ENCODE data around the gene TMEM168.

DNA sequence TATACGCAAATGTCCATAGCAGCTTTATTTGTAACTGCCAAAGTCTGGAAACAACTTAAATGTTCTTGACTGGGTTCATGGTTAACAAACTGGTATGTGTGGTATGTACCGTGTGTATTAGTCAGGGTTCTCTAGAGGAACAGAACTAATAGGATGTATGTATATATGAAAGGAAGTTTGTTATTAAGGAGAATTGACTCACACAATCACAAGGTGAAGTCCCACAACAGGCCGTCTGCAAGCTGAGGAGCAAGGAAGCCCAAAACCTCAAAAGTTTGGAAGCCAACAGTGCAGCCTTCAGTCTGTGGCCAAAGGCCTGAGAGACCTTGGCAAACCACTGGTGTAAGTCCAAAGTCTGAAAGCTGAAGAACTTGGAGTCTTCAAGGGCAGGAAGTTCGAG lies 66.8 kb downstream of the TMEM168 start:
- TF ChIP-seq, protein P1, sequence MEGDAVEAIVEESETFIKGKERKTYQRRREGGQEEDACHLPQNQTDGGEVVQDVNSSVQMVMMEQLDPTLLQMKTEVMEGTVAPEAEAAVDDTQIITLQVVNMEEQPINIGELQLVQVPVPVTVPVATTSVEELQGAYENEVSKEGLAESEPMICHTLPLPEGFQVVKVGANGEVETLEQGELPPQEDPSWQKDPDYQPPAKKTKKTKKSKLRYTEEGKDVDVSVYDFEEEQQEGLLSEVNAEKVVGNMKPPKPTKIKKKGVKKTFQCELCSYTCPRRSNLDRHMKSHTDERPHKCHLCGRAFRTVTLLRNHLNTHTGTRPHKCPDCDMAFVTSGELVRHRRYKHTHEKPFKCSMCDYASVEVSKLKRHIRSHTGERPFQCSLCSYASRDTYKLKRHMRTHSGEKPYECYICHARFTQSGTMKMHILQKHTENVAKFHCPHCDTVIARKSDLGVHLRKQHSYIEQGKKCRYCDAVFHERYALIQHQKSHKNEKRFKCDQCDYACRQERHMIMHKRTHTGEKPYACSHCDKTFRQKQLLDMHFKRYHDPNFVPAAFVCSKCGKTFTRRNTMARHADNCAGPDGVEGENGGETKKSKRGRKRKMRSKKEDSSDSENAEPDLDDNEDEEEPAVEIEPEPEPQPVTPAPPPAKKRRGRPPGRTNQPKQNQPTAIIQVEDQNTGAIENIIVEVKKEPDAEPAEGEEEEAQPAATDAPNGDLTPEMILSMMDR (IDR thresholded peaks at IDR 0.05), result no peak
- TF ChIP-seq EP300 (IDR thresholded peaks at IDR 0.05), result no peak
